NCI-H2171 (cell line): ENCODE measurements around the gene CDC42BPB.

Experiments used
- DNase-seq: peaks from one replicate; lab custom pipeline; 2025; lab: John Stamatoyannopoulos, UW

The CDC42BPB gene

GRCh38 chr14:103016594-103016993 lies 40.8 kb downstream of the CDC42BPB start:
- DNase-seq: no peak

GRCh38 chr14:103016071-103016470 lies 41.3 kb downstream of the CDC42BPB start:
- no peak for DNase-seq

DNA sequence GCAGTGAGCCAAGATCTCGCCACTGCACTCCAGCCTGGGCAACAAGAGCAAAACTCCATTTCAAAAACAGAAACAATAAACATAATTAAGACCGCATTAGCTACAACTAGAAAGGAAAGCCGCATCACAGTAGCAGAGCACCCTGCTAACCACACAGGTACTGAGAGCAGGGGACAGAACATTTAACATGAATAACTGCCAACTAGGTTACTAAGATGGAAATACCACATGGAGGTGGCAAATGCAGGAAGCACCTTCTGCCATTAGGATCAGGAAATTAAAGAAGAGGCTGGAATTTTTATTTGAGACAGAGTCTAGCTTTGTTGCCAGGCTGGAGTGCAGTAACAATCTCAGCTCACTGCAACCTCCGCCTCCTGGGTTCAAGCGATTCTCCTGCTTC lies 41.9 kb downstream of the CDC42BPB start:
- no peak for DNase-seq

GRCh38 chr14:103014466-103015228 lies 42.7 kb downstream of the CDC42BPB start:
- no peak for DNase-seq

DNA sequence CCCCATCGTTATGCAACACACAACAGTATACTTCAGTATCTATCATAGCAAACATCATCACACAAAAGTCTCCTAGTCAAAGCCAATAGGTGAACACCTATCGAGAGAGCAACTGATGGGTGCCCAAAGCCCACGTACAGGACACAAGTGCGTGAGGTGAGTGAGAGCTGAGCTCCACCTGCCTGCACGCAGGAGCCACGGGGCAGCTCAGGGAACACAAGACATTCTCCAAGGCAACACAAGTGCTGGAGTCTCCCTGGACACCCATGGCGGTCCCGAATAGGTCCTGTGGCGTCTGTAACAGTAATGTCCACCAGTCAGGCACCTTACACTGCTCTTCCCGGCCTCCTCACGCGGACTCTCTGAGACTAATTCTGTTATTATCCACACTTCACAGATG lies 44.3 kb downstream of the CDC42BPB start:
- no peak for DNase-seq

GRCh38 chr14:103009559-103009958 lies 47.8 kb downstream of the CDC42BPB start:
- no peak for DNase-seq

- no peak for DNase-seq
Observed at GRCh38 chr14:103008768-103009357, 48.5 kb downstream of the CDC42BPB start.

GRCh38 chr14:103008126-103008525 lies 49.2 kb downstream of the CDC42BPB start:
- DNase-seq: no peak

DNA sequence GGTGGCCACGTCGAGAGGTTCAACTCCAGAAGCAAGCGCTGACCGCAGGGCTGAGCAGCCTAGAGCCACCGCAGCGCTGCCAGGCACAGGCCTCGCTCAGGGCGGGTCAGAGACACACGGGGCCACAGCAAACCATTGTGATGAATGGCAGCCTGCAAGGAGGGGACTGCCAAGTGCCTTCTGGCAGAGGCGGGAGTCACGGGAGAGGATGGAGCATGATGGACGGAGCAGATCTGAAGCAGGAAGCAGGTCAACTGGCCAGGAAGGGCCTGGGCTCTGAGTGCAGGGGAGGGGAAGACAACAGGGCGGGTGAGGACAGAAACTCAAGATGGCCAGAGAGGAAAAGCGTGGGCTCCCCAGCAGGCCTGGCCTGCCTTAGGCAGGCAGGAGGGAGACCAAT lies 49.8 kb downstream of the CDC42BPB start:
- no peak for DNase-seq

DNA sequence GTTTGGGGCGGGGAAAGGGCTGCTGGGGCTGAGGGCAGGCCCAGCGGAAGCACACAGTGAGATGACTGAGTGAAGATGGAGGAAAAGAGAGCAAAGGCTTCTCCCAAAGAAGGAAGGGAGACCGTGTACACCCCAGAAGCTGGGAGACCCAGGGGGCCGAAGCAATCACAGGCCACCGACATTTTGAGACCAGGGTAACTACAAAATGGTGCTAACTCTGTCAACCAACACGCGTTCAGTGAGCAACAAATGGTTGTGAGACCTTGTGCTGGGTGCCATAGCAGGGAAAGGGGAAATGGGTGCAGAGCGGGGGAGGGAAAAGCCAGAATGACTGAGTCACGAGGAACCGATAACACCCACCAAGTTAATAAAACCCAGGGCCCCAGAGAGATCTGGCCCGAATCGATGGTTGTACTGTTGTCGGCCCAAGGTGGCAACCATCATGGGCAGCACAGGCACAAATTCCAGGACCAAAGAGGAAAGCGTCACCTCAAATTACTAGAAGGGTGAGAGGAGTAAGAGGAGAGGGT lies 50.3 kb downstream of the CDC42BPB start:
- no peak for DNase-seq

GRCh38 chr14:103006106-103006505 lies 51.2 kb downstream of the CDC42BPB start:
- DNase-seq: no peak

DNA sequence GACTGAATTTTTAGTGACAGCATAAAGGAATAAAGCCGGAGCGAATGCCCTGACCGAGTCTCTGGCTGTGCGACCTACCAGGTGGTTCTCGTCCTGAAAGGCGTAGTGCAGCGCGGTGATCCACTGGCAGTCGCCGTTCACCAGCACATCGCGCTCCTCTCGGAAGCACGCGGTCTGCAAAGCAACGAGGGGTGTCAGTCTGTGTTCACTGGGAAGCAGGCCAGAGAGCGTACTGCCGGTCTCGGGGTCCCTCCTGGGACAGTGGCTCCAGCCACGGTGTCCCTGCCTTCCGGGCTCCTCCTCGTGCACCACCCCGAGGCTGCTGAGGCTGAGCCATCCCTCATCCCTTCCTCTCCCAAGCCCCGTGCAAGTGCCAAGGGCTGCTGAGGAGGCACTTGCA lies 53.5 kb downstream of the CDC42BPB start:
- DNase-seq: no peak

DNA sequence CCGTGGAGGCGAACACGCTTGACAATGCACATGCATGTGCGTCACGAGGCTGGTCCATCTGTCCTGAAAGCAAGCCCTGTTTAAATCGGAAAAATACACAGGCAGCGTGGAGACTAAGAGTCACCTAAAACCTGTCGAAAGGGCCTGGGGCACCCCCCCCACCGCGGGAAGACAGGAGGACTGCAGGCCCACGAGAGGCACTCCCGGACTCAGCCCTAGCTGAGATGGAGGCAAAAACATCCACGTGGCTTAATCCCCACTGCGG lies 54.1 kb downstream of the CDC42BPB start:
- no peak for DNase-seq

GRCh38 chr14:103002578-103003350 lies 54.6 kb downstream of the CDC42BPB start:
- no peak for DNase-seq

DNA sequence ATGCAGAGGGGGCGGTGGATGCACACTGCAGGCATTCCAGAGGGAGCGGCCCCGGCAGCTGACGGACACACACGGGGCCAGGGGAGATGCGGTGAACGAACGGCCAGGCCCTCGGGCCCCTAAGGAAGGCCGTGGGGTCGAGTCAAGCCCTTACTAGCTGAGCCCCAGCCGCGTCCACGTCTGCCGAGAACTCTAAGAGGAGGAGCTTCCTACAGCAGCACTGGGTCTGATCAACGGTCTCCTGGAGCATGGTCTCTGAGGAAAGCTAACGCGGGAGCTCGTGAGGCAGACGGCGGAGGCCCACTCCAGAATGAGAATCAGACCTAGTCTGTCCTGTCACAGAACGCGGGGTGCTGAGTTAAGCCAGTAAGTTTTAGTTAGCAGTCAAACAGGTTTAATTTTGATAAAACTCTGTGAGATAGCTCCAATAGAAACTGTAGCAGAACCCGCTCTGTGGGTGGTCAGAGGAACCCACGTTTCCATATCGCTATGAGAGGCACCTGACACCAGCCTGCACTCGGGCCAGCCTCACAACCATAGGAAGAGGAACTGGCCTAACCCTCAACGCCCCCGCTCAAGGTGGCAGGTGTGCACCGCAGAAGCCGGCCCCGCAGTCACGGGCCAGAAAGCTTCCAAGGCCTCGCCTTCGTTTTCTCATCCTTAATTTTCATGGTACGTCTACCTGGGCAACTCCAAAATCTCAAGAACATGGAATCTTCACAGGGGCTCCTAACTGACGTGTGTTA lies 55.5 kb downstream of the CDC42BPB start:
- no peak for DNase-seq

DNA sequence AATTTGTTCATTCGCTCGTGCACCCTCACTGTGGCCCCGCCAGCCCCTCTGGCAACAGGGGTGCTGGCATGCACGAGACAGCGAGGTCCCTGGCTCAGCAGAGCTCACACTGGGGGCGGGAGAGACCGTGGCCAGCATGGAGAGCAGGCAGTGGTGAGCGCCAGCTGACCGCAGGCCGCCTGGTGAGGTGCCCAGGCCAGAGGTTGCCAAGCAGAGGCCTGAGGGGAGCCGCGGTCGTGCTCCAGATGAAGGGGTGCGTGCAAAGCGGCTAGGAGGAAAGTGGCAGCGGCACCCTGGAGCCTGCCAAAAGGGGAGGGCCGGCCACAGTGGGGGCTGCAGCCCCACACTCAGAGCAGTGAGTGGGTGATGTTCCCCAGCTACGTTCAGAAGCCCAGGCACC lies 56.1 kb downstream of the CDC42BPB start:
- DNase-seq: no peak

- no peak for DNase-seq
Observed at GRCh38 chr14:103000291-103000921, 56.9 kb downstream of the CDC42BPB start.

DNA sequence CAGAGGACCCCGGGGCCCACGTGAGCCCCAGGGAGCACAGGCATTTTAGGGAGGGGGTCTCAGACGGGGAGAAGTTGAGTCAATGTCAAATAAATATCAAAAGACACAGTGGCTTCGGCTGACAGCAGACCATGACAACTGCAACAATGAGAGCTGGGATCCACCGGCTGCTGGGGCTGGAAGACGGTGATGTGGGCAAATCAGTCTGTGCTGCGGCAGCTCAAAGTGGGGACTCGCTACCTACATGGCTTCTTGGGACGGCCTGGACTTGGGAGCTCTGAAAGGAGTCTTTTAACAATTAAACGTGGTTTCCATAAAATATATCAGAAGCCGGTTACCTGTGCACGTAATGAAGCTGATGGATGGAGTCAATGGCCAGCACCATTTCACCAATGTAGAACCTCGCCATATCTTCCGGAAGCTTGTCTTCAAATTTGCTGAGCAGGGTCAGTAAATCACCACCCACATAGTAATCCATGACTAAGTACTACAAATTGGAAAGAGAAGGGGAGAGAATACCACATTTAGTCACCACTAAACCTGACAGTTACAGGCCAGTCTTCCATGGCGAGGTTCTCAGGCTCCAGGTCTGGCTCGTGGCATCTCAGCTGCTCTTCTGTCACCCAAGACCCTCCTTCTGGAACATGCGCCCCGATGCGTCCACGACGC lies 58.0 kb downstream of the CDC42BPB start:
- DNase-seq: no peak

GRCh38 chr14:102998393-102998792 lies 59.0 kb downstream of the CDC42BPB start:
- DNase-seq: no peak

DNA sequence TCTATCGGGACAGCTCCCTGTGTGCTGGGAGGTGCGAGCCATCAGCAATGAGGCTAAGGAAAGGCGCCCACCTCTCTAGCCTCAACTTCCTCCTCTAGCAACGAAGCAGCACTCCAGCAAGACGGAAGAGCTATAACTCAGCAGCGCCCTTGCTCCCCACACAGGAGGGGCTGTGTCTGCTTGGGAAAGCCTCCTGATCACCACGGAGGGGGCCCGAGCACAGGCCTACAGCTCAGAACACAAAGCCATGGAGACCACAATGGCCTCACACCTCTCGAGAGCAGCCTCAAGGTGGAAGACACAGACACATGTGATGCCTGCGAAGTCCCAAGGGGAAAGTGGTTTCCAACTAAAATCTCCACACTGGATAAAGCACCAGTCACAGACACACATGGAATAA lies 60.4 kb downstream of the CDC42BPB start:
- DNase-seq: no peak

DNA sequence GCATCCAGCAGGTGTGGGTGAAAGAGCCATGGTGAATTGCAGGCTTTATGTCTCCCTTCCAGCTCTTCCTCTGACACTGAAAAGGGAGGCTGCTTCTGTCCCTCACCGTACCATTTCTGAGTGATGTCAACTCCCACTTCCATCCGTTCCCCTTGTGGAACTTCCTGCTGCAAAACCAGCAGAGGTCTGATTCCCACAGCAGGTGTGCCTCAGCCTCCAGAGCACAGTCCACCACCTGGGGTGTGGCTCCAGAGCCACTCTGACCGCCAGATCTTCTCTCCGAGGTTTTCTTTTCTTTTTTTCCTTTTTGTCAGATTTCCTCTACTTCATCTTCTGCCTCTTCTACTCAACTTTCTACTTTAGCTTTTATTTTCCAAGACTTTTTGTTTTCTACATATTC lies 62.7 kb downstream of the CDC42BPB start:
- DNase-seq: no peak
